Hepatocyte (in vitro differentiated cells): Measurements from ENCODE around the gene USP36.

Experiments
- CTCF ChIP-seq: fragments of 200-600 bp; sonication (generic); IDR thresholded peaks from 2 replicates; pipeline ENCODE4 v1.5.1; 2016; ENCODE audit warnings: antibody characterized with exemption, mild to moderate bottlenecking; ENCODE audit not compliant: poor library complexity
- EZH2phosphoT487 ChIP-seq: fragments of 200-600 bp; sonication (generic); IDR thresholded peaks from one replicate; pipeline ENCODE4 v1.6.1; 2018; ENCODE audit warnings: antibody characterized with exemption, mild to moderate bottlenecking, low read depth, moderate library complexity; ENCODE audit not compliant: unreplicated experiment, severe bottlenecking

- TF ChIP-seq CTCF, result no peak
- no peak for TF ChIP-seq EZH2phosphoT487
Measured at GRCh38 chr17:78781104-78781892, 59.3 kb downstream of the USP36 start.
